ENCODE measurements around the gene PEX11A.

- TF ChIP-seq CTCF (IDR thresholded peaks at IDR 0.05) (no peak), POLR2A (IDR thresholded peaks at IDR 0.05) (no peak)
Observed at GRCh38 chr15:89652666-89653065, 37.9 kb downstream of the PEX11A start.
